Liver (tissue), 9 donors: ENCODE results near the gene AOPEP. TPM values are rescaled to one million over a fixed set of nuclear protein-coding genes. Genes with fewer than 3 reads are reported as not detected.

Source experiments
- DNase-seq: peaks from one replicate; pipeline ENCODE4 v3.0.0-alpha.2; 2017; ENCODE audit warnings: low spot score
- H3K27ac ChIP-seq, 2 donors: one replicate each; pipeline ENCODE4 v1.7.0; 2013; ENCODE audit warnings: inconsistent platforms in 2 of 2, low read length in 2 of 2, control low read depth in 1 of 2, low read depth in 1 of 2, mild to moderate bottlenecking in 1 of 2
- H3K27me3 ChIP-seq, 4 donors: one replicate each; pipeline versions ENCODE4 v1.6.1 to v1.7.0; 2013; ENCODE audit warnings: low read length in 3 of 4, inconsistent platforms in 1 of 4, mild to moderate bottlenecking in 1 of 4, moderate library complexity in 1 of 4; ENCODE audit not compliant: control insufficient read depth in 4 of 4, insufficient read depth in 4 of 4
- H3K36me3 ChIP-seq, 4 donors: one replicate each; pipeline versions ENCODE4 v1.6.1 to v1.7.0; 2013; ENCODE audit warnings: low read length in 3 of 4, mild to moderate bottlenecking in 3 of 4, low read depth in 1 of 4, moderate library complexity in 1 of 4; ENCODE audit not compliant: control insufficient read depth in 4 of 4, insufficient read depth in 3 of 4
- H3K4me1 ChIP-seq, 4 donors: one replicate each; pipeline versions ENCODE4 v1.6.1 to v1.7.0; 2013; ENCODE audit warnings: low read length in 3 of 4, mild to moderate bottlenecking in 3 of 4, moderate library complexity in 1 of 4; ENCODE audit not compliant: control insufficient read depth in 4 of 4, insufficient read depth in 4 of 4
- H3K4me3 ChIP-seq, 3 donors: one replicate each; pipeline versions ENCODE4 v1.6.1 to v1.7.0; 2013; ENCODE audit warnings: low read length in 3 of 3, control low read depth in 1 of 3, low read depth in 1 of 3, mild to moderate bottlenecking in 1 of 3
- H3K9ac ChIP-seq, 2 donors: one replicate each; pipeline ENCODE4 v1.7.0; 2013; ENCODE audit warnings: low read length in 2 of 2, mild to moderate bottlenecking in 2 of 2, moderate library complexity in 2 of 2, control low read depth in 1 of 2, low read depth in 1 of 2
- H3K9me3 ChIP-seq, 4 donors: one replicate each; pipeline versions ENCODE4 v1.6.1 to v1.7.0; 2013; ENCODE audit warnings: low read length in 3 of 4; ENCODE audit not compliant: control insufficient read depth in 4 of 4
- EGR1 ChIP-seq, 2 donors: IDR thresholded peaks; 2 replicates each; pipeline ENCODE4 v1.6.1; 2016 to 2018; ENCODE audit warnings: antibody characterized with exemption in 2 of 2, low read depth in 2 of 2
- FOXA1 ChIP-seq: IDR thresholded peaks from 2 replicates; pipeline ENCODE4 v1.6.1; 2016; ENCODE audit warnings: antibody characterized with exemption
- FOXA2 ChIP-seq: IDR thresholded peaks from 2 replicates; pipeline ENCODE4 v1.6.1; 2016; ENCODE audit warnings: antibody characterized with exemption
- GABPA ChIP-seq, 2 donors: IDR thresholded peaks in 1 of 2; conservative IDR thresholded peaks in 1 of 2; 2 replicates each; pipeline ENCODE4 v1.6.1; 2016; ENCODE audit warnings: antibody characterized with exemption in 2 of 2, mild to moderate bottlenecking in 1 of 2, moderate library complexity in 1 of 2
- HNF4A ChIP-seq, 2 donors: conservative IDR thresholded peaks; 2 replicates each; pipeline ENCODE4 v1.6.1; 2016; ENCODE audit warnings: antibody characterized with exemption in 2 of 2, mild to moderate bottlenecking in 2 of 2
- HNF4G ChIP-seq: IDR thresholded peaks from 2 replicates; pipeline ENCODE4 v1.6.1; 2016; ENCODE audit warnings: antibody characterized with exemption
- JUND ChIP-seq, 2 donors: IDR thresholded peaks; 2 replicates each; pipeline ENCODE4 v1.6.1; 2016; ENCODE audit warnings: antibody characterized with exemption in 2 of 2
- NR2F2 ChIP-seq: IDR thresholded peaks from 2 replicates; pipeline ENCODE4 v1.6.1; 2016; ENCODE audit warnings: antibody characterized with exemption
- RAD21 ChIP-seq, 2 donors: IDR thresholded peaks; 2 replicates each; pipeline ENCODE4 v1.6.1; 2016; ENCODE audit warnings: antibody characterized with exemption in 2 of 2, mild to moderate bottlenecking in 2 of 2
- REST ChIP-seq: IDR thresholded peaks from 2 replicates; pipeline ENCODE4 v1.6.1; 2016; ENCODE audit warnings: antibody characterized with exemption, mild to moderate bottlenecking
- RXRA ChIP-seq, 2 donors: IDR thresholded peaks; 2 replicates each; pipeline ENCODE4 v1.6.1; 2017 to 2018; ENCODE audit warnings: antibody characterized with exemption in 2 of 2, mild to moderate bottlenecking in 1 of 2
- SP1 ChIP-seq: IDR thresholded peaks from 2 replicates; pipeline ENCODE4 v1.6.1; 2018; ENCODE audit warnings: antibody characterized with exemption, mild to moderate bottlenecking
- TAF1 ChIP-seq: conservative IDR thresholded peaks from 2 replicates; pipeline ENCODE4 v1.6.1; 2016; ENCODE audit warnings: antibody characterized with exemption, mild to moderate bottlenecking
- YY1 ChIP-seq: IDR thresholded peaks from 2 replicates; pipeline ENCODE4 v1.6.1; 2016; ENCODE audit warnings: antibody characterized with exemption, mild to moderate bottlenecking
- WGBS: extraction: QIAGEN DNeasy Blood & Tissue Kit; methylation state at CpG from one replicate; pipeline ENCODE4 v1.1.7; 2013; 5-methylcytosine and 5-hydroxymethylcytosine counted together
- polyA plus RNA-seq, 2 donors: library from polyadenylated mRNA; stranded (reverse) in 1 of 2; unstranded in 1 of 2; fragments of 200-250 nt in 1 of 2; fragments of >200 nt in 1 of 2; fragmentation: Nextera tagmentation in 1 of 2; extraction: Ambion mirVana in 1 of 2; gene quantifications; one replicate each; pipeline versions ENCODE4 v1.2.1 to v1.2.3, GENCODE V29; 2013 to 2015
- total RNA-seq, 2 donors: library from RNA; depleted of rRNA; stranded (reverse); fragments of >200 nt; gene quantifications; one replicate each; pipeline ENCODE4 v1.2.3, GENCODE V29; 2014
- TF ChIP-seq, protein P1 (sequence below): fragments of 150-350 bp; IDR thresholded peaks from 2 replicates; pipeline ENCODE4 v1.5.1; 2017; ENCODE audit warnings: improper control_type of control experiment, low read depth, low read length; ENCODE audit not compliant: missing input control
- TF ChIP-seq, protein P2 (sequence below): IDR thresholded peaks from 2 replicates; pipeline ENCODE4 v1.6.1; 2016; ENCODE audit warnings: antibody characterized with exemption
- TF ChIP-seq, protein P3 (sequence below): IDR thresholded peaks from 2 replicates; pipeline ENCODE4 v1.6.1; 2016; ENCODE audit warnings: antibody characterized with exemption
- TF ChIP-seq, protein P4 (sequence below): IDR thresholded peaks from 2 replicates; pipeline ENCODE4 v1.6.1; 2016; ENCODE audit warnings: antibody characterized with exemption
- donor health status: healthy.
- donor health status: healthy.
- donor health status: healthy.
- donor health status: healthy.
- donor health status: healthy.

The AOPEP gene
- total and polyA plus RNA-seq, 4 donors = 22.2 to 77.1 (median 34.8) TPM

DNA sequence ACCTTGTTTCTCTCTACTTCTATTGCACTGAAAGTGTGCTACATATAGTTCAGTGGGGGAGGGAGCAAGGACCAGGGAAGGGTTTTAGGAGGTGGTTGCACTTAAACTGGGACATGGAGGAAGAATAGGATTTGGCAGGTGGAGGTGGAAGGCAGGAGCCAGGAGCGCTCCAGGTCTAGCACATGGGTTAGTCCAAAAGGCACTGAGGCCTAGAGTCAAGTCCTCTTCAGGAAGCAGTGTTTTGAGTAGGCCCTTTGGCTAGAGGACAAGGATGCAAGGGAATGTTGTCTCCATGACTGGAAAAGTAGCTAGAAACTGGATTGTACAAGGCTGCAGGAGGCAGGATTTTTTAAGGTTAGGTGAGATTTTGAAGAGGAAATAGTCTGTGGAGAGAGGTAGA, 31.5 kb downstream of the AOPEP start (continued):
- TF ChIP-seq RXRA (IDR thresholded peaks at IDR 0.05) (no peak), FOXA1 (no peak), SP1 (no peak)
- TF ChIP-seq, protein P1, sequence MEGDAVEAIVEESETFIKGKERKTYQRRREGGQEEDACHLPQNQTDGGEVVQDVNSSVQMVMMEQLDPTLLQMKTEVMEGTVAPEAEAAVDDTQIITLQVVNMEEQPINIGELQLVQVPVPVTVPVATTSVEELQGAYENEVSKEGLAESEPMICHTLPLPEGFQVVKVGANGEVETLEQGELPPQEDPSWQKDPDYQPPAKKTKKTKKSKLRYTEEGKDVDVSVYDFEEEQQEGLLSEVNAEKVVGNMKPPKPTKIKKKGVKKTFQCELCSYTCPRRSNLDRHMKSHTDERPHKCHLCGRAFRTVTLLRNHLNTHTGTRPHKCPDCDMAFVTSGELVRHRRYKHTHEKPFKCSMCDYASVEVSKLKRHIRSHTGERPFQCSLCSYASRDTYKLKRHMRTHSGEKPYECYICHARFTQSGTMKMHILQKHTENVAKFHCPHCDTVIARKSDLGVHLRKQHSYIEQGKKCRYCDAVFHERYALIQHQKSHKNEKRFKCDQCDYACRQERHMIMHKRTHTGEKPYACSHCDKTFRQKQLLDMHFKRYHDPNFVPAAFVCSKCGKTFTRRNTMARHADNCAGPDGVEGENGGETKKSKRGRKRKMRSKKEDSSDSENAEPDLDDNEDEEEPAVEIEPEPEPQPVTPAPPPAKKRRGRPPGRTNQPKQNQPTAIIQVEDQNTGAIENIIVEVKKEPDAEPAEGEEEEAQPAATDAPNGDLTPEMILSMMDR = no peak

DNA sequence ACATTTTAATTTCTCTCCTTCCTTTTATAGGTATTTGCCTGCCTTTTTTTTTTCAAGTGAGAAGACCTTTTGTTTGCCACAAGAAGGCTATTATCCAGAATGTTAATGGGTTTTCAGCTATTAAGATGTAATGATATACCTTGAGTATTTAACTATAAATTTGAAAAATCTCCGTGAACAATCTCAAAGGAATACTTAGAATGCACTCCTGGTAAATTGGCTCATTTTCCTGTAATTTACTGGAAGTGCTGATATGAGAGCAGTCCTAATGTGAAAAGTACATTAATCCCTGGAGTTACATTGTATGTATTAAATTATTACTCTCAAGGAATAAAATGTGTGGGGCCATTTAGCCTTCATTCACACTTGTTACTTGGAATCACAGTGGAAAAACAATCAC, 32.4 kb downstream of the AOPEP start:
- Histone ChIP-seq H3K27ac (no peak overlapping the region), H3K4me3 (no peak overlapping the region), H3K27me3 (no peaks in the 10 kb centered on the region), H3K36me3 (peaks cover 0 to 8% (median 2%) of the 10 kb centered on the region in 4 donors), H3K4me1 (no peaks in the 10 kb centered on the region), H3K9ac (no peak overlapping the region), H3K9me3 (no peaks in the 10 kb centered on the region)
- TF ChIP-seq HNF4G (no peak), REST (no peak), RXRA (IDR thresholded peaks at IDR 0.05) (no peak), TAF1 (no peak), GABPA (IDR thresholded peaks at IDR 0.05 in 1 of 2, conservative IDR thresholded peaks at IDR 0.05 in 1 of 2) (no peak), RAD21 (IDR thresholded peaks at IDR 0.05) (no peak), SP1 (no peak), EGR1 (IDR thresholded peaks at IDR 0.05; ENCODE audit: low read depth in 2 of 2) (no peak), FOXA2 (no peak), NR2F2 (no peak), JUND (IDR thresholded peaks at IDR 0.05) (no peak), YY1 (no peak), HNF4A (conservative IDR thresholded peaks at IDR 0.05) (no peak), FOXA1 (no peak)
- TF ChIP-seq, protein P1 = no peak
- TF ChIP-seq, protein P2, sequence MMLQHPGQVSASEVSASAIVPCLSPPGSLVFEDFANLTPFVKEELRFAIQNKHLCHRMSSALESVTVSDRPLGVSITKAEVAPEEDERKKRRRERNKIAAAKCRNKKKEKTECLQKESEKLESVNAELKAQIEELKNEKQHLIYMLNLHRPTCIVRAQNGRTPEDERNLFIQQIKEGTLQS = no peak
- TF ChIP-seq, protein P3, sequence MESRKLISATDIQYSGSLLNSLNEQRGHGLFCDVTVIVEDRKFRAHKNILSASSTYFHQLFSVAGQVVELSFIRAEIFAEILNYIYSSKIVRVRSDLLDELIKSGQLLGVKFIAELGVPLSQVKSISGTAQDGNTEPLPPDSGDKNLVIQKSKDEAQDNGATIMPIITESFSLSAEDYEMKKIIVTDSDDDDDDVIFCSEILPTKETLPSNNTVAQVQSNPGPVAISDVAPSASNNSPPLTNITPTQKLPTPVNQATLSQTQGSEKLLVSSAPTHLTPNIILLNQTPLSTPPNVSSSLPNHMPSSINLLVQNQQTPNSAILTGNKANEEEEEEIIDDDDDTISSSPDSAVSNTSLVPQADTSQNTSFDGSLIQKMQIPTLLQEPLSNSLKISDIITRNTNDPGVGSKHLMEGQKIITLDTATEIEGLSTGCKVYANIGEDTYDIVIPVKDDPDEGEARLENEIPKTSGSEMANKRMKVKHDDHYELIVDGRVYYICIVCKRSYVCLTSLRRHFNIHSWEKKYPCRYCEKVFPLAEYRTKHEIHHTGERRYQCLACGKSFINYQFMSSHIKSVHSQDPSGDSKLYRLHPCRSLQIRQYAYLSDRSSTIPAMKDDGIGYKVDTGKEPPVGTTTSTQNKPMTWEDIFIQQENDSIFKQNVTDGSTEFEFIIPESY = no peak
- TF ChIP-seq, protein P4, sequence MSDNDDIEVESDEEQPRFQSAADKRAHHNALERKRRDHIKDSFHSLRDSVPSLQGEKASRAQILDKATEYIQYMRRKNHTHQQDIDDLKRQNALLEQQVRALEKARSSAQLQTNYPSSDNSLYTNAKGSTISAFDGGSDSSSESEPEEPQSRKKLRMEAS = no peak
- WGBS = 95% methylated on average over 1 of the region's 1 CpG
- DNase-seq = no peak
